Keratinocyte (primary cell): Measurements from ENCODE around the gene SLC16A4.

Source experiments
- CTCF ChIP-seq, 3 experiments: IDR thresholded peaks in 1 of 3; conservative IDR thresholded peaks in 1 of 3; optimal IDR thresholded peaks in 1 of 3; 2 replicates in 2 of 3; 3 replicates in 1 of 3; pipeline versions ENCODE3 to v1.5.1; 2011; ENCODE audit warnings: low read length in 3 of 3, mild to moderate bottlenecking in 3 of 3, moderate library complexity in 2 of 3, control low read depth in 1 of 3, inconsistent platforms in 1 of 3; ENCODE audit not compliant: insufficient read depth in 2 of 3; ENCODE audit errors: extremely low read depth in 1 of 3
- EZH2 ChIP-seq: IDR thresholded peaks from one replicate; pipeline ENCODE4 v1.6.1; 2012; ENCODE audit warnings: inconsistent platforms, mild to moderate bottlenecking, low read length, moderate library complexity

GRCh38 chr1:110433213-110433612, 42.4 kb upstream of the SLC16A4 start:
- no peak for TF ChIP-seq CTCF (optimal IDR thresholded peaks at IDR 0.05 in 1 of 3, IDR thresholded peaks at IDR 0.05 in 1 of 3, conservative IDR thresholded peaks at IDR 0.05 in 1 of 3; ENCODE audit: extremely low read depth in 1 of 3, insufficient read depth in 2 of 3, low read length in 3 of 3)
- TF ChIP-seq EZH2 = no peak
